B cell (primary cell): ENCODE measurements around the gene STX10.

Source experiments
- EZH2 ChIP-seq: IDR thresholded peaks from 2 replicates; pipeline ENCODE4 v1.6.1; 2012; ENCODE audit warnings: borderline replicate concordance, low read depth, mild to moderate bottlenecking, moderate library complexity, low read length; ENCODE audit not compliant: insufficient read depth, poor library complexity, severe bottlenecking
- TF ChIP-seq, protein P1 (sequence below): fragments of 200-600 bp; IDR thresholded peaks from one replicate; pipeline ENCODE4 v1.8.0; 2022; ENCODE audit warnings: antibody characterized with exemption, mild to moderate bottlenecking

DNA sequence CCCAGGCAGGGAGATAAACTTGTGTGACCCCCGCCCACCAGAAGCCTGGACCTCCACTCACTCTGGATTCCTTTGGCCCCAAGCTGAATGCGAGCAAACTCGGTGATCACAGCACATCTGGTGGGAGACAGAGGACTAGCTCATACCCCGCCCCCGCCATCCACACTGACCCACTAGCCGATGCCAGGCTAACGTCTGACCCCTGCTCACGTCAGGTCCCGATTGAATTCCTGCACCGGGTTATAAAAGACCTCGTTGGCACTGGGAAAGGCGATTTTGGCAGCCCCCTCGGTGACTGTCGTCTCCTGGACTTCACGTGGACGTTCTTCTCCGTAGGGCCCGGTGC is 34.3 kb downstream of the STX10 start:
- TF ChIP-seq, protein P1, sequence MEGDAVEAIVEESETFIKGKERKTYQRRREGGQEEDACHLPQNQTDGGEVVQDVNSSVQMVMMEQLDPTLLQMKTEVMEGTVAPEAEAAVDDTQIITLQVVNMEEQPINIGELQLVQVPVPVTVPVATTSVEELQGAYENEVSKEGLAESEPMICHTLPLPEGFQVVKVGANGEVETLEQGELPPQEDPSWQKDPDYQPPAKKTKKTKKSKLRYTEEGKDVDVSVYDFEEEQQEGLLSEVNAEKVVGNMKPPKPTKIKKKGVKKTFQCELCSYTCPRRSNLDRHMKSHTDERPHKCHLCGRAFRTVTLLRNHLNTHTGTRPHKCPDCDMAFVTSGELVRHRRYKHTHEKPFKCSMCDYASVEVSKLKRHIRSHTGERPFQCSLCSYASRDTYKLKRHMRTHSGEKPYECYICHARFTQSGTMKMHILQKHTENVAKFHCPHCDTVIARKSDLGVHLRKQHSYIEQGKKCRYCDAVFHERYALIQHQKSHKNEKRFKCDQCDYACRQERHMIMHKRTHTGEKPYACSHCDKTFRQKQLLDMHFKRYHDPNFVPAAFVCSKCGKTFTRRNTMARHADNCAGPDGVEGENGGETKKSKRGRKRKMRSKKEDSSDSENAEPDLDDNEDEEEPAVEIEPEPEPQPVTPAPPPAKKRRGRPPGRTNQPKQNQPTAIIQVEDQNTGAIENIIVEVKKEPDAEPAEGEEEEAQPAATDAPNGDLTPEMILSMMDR = no peak
- TF ChIP-seq EZH2 = no peak
